ENCODE measurements around the gene ERICH6B. TPM values are rescaled to one million over a fixed set of nuclear protein-coding genes. Genes with fewer than 3 reads are reported as not detected.

The ERICH6B gene
- total RNA-seq, 2 donors from 2014 or later = not detected

Small RNA genes within 50 kb of the gene (small RNA-seq; reads per million reads assigned to genes)
- gene RNA5SP27 (not detected), gene TIMM9P3 (not detected)

Other genes starting within 250 kb of the ERICH6B start
- gene SLC25A30, start 197.4 kb downstream of the ERICH6B start, total RNA-seq = 10 to 100 TPM in 1 of 2 donors, 1 to 10 TPM in 1; 7.3 to 10.1 TPM
- 10 to 100 TPM; 49.0 to 52.7 TPM for gene COG3, start 150.8 kb downstream of the ERICH6B start, total RNA-seq
- not detected for gene CBY2, start 86.6 kb upstream of the ERICH6B start, total RNA-seq
- gene SIAH3, start 236.0 kb upstream of the ERICH6B start, total RNA-seq = under 1 TPM in 1 of 2 donors, not detected in 1; under 0.01 TPM